ENCODE measurements around the gene ACSL6.

ACSL6 gene

DNA sequence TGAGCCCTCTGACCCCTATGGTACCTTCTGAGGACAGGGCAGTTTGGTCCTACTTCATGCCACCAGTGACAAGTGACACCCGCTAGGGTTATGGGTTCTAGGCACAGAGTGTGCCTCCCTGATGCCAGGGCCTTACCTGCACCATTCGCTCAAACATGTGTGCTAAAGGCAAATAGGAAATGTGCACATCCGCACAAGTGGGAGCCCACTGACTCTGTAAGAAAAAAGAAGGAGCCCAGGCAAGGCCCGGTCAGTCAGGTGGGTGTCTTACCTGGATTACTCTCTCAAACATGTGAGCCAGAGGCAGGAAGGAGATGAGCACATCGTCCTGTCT is 36.9 kb downstream of the ACSL6 start:
- DNase-seq = no peak

DNA sequence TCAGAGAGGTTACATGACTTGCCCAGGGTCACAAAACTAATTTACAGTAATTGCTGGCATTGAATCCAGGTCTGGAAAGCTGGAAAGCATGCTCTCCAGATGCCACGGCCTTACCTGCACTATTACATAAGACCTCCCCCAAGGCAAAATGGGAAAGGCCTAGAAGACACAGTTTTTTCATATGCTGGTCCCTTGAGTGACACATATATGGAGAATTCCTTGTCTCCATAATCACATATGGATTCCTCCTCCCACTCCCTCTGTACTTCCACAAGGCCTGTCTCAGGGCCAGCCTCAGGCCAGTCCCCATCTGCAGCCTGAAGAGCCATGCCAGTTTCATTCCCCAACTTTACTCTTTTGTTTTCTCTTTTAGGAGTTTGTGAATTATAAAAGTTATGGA is 37.4 kb downstream of the ACSL6 start:
- DNase-seq = no peak

DNA sequence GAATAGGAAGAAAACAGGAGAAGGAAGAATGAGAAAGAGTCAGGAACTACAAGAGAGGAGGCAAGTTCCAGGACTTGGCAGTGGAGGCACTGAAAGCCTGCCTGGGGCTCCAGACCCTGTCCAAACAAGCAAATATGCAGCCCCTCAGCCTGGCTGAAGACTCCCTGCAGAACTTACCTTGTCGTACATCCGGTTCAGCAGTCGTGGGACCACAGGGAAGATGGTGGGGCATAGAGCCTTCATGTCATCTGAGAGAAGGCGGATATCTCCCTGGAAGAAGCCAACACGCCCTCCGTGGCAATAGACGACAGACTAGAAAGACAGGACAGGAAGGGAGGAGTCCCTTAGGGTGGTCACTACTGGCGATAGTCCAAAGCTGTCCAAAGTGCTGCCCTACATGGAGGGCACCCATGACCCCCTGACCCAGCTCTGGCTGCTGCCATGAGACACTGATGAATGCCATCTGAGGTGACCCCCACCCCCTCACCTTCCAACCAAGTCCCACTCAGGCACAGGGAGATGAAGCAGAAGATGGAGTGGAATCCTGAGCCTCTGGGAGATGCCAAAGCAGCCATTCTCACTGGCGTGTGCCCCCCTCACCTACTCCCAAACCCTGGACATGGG is 38.3 kb downstream of the ACSL6 start:
- DNase-seq = no peak

GRCh38 chr5:131968396-131968954 is 43.0 kb downstream of the ACSL6 start:
- no peak for DNase-seq

GRCh38 chr5:131966551-131966950 is 44.9 kb downstream of the ACSL6 start:
- no peak for DNase-seq

DNA sequence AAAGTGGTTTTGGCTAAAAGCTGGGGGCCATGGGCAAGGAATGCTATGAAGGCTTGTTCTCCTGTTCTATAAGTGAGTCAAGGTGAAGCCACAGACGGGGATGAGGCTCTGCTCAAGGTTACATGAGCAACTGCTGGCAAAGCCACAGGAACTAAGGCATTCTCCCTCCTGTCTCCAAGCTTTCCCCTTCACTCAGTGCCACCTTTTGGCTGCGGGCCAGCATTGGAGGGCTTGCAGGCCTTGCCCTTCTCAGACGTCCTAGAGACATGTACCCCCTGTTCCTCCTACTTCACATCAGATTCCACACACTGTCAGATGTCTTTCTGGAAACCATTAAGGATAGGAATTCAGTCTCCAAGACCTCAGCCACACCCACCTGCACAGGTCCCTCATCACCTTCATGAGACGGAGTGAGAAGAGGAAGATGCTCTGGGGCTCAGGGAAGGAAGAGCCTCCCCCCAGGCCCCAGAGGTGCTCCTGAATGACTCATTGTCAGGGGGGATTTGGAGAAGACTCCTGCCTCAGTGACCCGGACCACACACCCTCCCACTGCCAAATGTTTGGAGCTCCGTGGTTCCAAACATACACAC is 45.5 kb downstream of the ACSL6 start:
- DNase-seq = no peak

GRCh38 chr5:131959906-131960305 is 51.6 kb downstream of the ACSL6 start:
- no peak for DNase-seq

GRCh38 chr5:131959136-131959535 is 52.3 kb downstream of the ACSL6 start:
- no peak for DNase-seq

- DNase-seq = no peak
Observed at GRCh38 chr5:131957721-131958441, 53.6 kb downstream of the ACSL6 start.

- no peak for DNase-seq
Observed at GRCh38 chr5:131953969-131954368, 57.5 kb downstream of the ACSL6 start.

- no peak for DNase-seq
Observed at GRCh38 chr5:131952301-131952857, 59.1 kb downstream of the ACSL6 start.

DNA sequence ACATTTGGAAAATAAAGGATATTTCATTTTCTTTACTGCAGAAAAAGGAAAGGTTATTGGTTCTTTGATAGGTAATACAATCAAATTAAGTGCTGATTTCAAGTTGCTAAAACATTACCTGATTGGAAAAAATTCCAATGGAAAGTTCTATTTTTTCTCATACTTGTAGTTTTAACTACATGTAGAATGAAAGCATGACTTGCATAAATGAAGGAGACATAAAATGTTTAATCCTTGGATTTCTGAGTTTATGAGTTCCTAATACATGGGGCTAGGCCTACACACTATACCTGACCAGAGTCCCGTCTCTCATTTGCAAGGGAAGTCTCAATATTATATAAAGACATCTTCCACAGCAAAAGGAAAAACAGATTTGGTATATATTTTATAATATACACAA is 60.8 kb downstream of the ACSL6 start:
- no peak for DNase-seq

GRCh38 chr5:131947445-131947844 is 64.0 kb downstream of the ACSL6 start:
- no peak for DNase-seq

DNA sequence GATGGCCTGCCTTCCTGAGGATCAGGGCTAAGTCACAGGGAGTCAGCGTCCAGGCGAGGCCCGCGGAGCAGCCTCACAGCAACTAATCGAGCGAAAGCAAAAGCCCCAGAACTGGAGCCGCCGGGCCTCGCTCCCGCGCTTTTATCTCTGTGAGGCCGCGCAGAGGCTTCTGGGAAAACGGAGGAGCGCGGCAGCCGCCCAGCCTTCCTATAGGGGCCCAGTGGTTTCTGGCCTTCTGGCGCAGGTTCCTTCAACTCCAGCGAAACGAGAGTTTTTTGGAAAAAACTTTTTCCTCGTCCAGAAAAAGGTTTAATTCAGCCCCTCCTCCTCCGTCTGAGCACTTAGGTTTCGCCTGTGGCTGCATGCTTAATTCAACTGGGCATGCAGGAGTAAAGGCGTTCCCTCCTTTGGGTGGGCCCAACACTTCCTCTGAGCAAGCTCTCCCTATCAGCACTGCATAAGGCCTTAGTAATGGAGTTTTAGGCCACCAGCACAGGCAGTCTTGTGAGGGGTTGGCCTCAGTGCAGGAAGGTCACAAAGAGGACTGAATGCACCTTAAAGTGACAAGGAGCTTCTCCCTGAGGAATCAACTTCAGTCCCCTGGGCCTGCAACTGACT is 65.8 kb downstream of the ACSL6 start, which contains the start of gene MEIKIN:
Gene MEIKIN, minus strand, starts transcription at position 113 of the 618 bp plus-strand sequence. CDS start 158 bp downstream, outside the sequence.
- no peak for DNase-seq

DNA sequence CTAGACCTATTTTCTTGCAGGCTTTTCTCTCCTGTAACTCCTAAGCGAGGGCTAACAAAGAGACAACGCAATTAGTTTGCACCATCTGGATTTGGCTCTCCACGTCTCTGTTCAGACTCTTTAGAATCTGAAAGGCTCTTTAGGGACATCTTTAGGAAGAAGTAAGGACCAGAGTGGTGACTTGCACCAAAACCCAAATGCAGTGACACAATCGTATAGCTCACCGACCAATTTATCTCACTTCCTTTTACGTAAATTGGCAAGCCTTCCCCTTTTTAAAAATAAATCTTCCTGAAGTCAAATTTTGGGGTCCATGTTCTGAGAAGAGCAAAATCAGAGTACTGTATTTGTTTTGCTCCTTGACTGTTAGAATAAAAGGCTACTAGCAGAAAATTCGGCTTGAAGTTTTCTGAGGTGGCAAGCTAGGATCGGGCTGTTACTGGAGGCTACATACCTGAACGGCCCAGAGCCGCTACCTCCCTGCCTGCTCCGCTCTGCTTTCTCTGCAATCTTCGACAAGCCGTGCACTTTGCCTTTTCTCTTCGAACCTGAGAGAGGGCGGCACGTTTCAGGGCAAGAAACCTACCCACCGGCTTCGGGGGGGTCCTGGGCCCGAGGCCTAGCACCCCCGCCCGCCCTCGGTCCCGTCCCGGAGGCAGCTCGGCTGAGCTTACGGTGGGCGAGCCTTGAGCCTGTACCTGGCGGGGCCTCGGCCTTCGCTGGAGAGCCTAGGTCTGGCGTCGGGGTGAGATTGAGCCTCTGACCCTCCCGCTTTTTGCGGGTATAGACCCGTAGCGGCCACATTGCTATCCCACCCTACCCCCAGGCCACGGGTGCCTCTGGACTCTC is 66.5 kb downstream of the ACSL6 start:
- DNase-seq = no peak

DNA sequence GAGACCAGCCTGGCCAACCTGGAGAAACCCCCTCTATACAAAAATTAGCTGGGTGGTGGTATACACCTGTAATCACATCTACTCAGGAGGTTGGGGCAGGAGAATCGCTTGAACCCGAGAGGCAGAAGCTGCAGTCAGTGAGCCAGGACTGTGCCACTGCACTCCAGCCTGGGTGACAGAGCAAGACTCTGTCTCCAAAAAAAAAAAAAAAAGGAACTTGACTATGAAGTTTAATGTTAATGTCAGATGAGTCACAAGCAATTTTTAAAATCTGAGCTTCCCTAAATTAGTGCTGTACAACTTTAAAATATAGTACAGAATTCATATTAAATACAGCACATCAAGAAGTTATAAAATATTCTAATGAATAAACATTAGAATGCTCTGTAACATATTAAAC is 67.5 kb downstream of the ACSL6 start:
- no peak for DNase-seq

DNA sequence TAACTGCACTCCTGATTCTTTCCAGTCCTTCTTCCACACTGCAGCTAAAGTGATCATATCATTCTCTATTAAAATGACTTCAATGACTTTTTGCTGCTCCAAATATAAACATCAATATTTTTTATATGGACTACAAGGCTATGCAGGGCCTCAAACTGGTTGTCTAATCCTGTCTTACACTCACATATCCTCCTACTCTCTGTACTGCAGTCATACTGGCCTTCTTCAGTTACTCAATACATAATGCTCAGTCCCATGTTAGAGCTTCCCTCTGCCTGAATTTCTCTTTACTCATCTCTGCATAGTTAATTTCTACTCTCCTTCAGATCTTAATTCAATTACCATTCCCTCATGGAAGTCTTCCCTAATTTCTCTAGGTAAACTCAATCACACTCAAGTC is 69.4 kb downstream of the ACSL6 start:
- DNase-seq = no peak

- DNase-seq = no peak
Observed at GRCh38 chr5:131939690-131940345, 71.6 kb downstream of the ACSL6 start.

GRCh38 chr5:131932235-131932634 is 79.2 kb downstream of the ACSL6 start:
- no peak for DNase-seq

DNA sequence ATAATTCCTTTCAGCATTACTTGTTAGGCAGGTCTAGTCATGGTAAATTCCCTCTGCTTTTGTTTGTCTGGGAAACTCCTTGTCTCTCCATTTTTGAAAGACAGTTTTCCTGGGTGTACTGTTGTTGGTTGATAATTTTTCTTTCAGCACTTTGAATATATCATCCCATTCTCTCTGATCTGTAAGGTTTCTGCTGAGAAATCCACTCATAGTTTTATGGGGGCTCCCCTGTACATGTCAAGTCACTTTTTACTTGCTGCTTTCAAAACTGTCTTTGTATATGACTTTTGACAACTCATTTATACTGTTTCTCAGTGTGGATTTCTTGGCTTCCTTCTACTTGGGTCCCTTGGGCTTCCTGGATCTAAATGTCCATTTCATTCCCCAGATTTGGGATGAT is 82.5 kb downstream of the ACSL6 start:
- no peak for DNase-seq

- no peak for DNase-seq
Observed at GRCh38 chr5:131926168-131926567, 85.3 kb downstream of the ACSL6 start.

DNA sequence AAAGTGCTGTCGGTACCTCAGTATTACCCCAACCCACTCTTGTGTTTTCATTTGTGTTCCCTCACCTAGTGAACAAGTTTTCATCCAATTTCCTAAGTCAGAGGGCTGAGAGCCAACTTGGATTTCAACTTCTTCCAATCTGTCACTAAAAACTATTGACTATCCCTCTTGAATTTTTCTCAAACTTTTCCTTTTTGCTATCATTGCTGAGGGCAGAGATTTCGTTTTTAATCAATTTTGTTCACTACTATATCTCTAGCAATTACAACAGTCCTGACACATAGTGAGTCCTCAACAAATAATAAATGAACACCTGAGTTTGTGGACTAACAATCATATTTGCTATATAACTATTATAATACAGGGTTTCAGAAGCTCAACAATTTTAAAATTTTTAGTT is 95.0 kb downstream of the ACSL6 start:
- no peak for DNase-seq

Measured in activated naive CD4-positive, alpha-beta T cell treated with anti-CD3 and anti-CD28 coated beads, Interleukin-2, amount 50 U/mL, for 16 hours (primary cell).